WTC11 (cell line): ENCODE results near the gene ANKZF1. TPM values are rescaled to one million over a fixed set of nuclear protein-coding genes. Genes with fewer than 3 reads are reported as not detected.

Experiments
- ATAC-seq: fragments of 200-7000 bp; cut with Tn5 transposase; 2 replicates; pipeline ENCODE4 v1.10.0; 2021; ENCODE audit warnings: mild to moderate bottlenecking, moderate library complexity
- CTCF ChIA-PET: fragments of 300-600 bp; sonication (Branson Sonifier 250); formaldehyde crosslinking; loops from one replicate; lab custom pipeline; 2021; ENCODE audit warnings: antibody characterized with exemption; lab: Charles Lee
- POLR2A ChIA-PET: fragments of 350-600 bp; sonication (Branson Sonifier 250); formaldehyde crosslinking; loops from one replicate; lab custom pipeline; 2021; ENCODE audit warnings: antibody characterized with exemption; lab: Charles Lee
- DNase-seq: peaks from one replicate; pipeline ENCODE4 v3.0.0; 2021; ENCODE audit warnings: low spot score
- H3K27ac Mint-ChIP-seq: 2 replicates; pipeline ENCODE4 v1.8.0; 2021; ENCODE audit warnings: mixed read lengths
- H3K27me3 Mint-ChIP-seq: 2 replicates; pipeline ENCODE4 v1.8.0; 2021; ENCODE audit warnings: low read depth, mild to moderate bottlenecking, moderate library complexity, mixed read lengths
- H3K36me3 Mint-ChIP-seq: 2 replicates; pipeline ENCODE4 v1.8.0; 2021; ENCODE audit warnings: mixed read lengths
- H3K4me1 Mint-ChIP-seq: 2 replicates; pipeline ENCODE4 v1.8.0; 2022; ENCODE audit warnings: mixed read lengths
- H3K4me3 Mint-ChIP-seq: 2 replicates; pipeline ENCODE4 v1.8.0; 2021; ENCODE audit warnings: mild to moderate bottlenecking, moderate library complexity, mixed read lengths
- H3K9me3 Mint-ChIP-seq: 2 replicates; pipeline ENCODE4 v1.8.0; 2021; ENCODE audit warnings: mixed read lengths
- AR ChIP-seq: fragments of 250-450 bp; sonication (Bioruptor Pico); IDR thresholded peaks from 2 replicates; pipeline ENCODE4 v1.9.0; 2021; ENCODE audit warnings: mild to moderate bottlenecking
- ATF1 ChIP-seq: sonication (generic); formaldehyde crosslinking; IDR thresholded peaks from 2 replicates; pipeline ENCODE4 v1.8.1; 2023; ENCODE audit warnings: mild to moderate bottlenecking, moderate library complexity, missing genetic modification reagents
- CDX4 ChIP-seq: fragments of 250-450 bp; sonication (Bioruptor Pico); IDR thresholded peaks from 2 replicates; pipeline ENCODE4 v1.9.0; 2021; ENCODE audit warnings: moderate library complexity, mild to moderate bottlenecking, inconsistent platforms, borderline replicate concordance
- CREM ChIP-seq: sonication (generic); formaldehyde crosslinking; IDR thresholded peaks from 2 replicates; pipeline ENCODE4 v1.8.1; 2022; ENCODE audit warnings: mild to moderate bottlenecking, missing genetic modification reagents, moderate library complexity
- EMX1 ChIP-seq: fragments of 250-450 bp; sonication (Bioruptor Pico); IDR thresholded peaks from 2 replicates; pipeline ENCODE4 v1.8.0; 2021; ENCODE audit warnings: mild to moderate bottlenecking
- FOXJ3 ChIP-seq: sonication (generic); formaldehyde crosslinking; IDR thresholded peaks from 2 replicates; pipeline ENCODE4 v1.9.0; 2021; ENCODE audit warnings: missing genetic modification reagents, mild to moderate bottlenecking, borderline replicate concordance
- GRHL2 ChIP-seq: fragments of 250-450 bp; sonication (Bioruptor Pico); IDR thresholded peaks from 2 replicates; pipeline ENCODE4 v1.8.0; 2022; ENCODE audit warnings: mild to moderate bottlenecking, moderate library complexity; ENCODE audit not compliant: insufficient replicate concordance, severe bottlenecking
- GTF2I ChIP-seq: fragments of 250-450 bp; sonication (Bioruptor Pico); conservative IDR thresholded peaks from 2 replicates; pipeline ENCODE4 v1.4.0; 2021; ENCODE audit warnings: mild to moderate bottlenecking
- NR1H2 ChIP-seq: sonication (generic); formaldehyde crosslinking; IDR thresholded peaks from 2 replicates; pipeline ENCODE4 v1.9.0; 2021; ENCODE audit warnings: mild to moderate bottlenecking, moderate library complexity, missing genetic modification reagents
- OVOL2 ChIP-seq: fragments of 250-450 bp; sonication (Bioruptor Pico); IDR thresholded peaks from 2 replicates; pipeline ENCODE4 v1.9.0; 2021; ENCODE audit warnings: mild to moderate bottlenecking, borderline replicate concordance
- SMAD3 ChIP-seq: sonication (generic); formaldehyde crosslinking; IDR thresholded peaks from 2 replicates; pipeline ENCODE4 v1.8.0; 2022; ENCODE audit warnings: missing genetic modification reagents, mild to moderate bottlenecking, borderline replicate concordance
- SOX15 ChIP-seq: fragments of 250-450 bp; sonication (Bioruptor Pico); IDR thresholded peaks from 2 replicates; pipeline ENCODE4 v1.9.0; 2021; ENCODE audit warnings: mild to moderate bottlenecking
- SP1 ChIP-seq: sonication (generic); formaldehyde crosslinking; conservative IDR thresholded peaks from 2 replicates; pipeline ENCODE4 v1.8.1; 2022; ENCODE audit warnings: missing genetic modification reagents
- TP53 ChIP-seq: sonication (generic); formaldehyde crosslinking; IDR thresholded peaks from 2 replicates; pipeline ENCODE4 v1.8.1; 2023; ENCODE audit warnings: mild to moderate bottlenecking, missing genetic modification reagents
- ZNF121 ChIP-seq: sonication (generic); formaldehyde crosslinking; IDR thresholded peaks from 2 replicates; pipeline ENCODE4 v1.8.0; 2023; ENCODE audit warnings: missing genetic modification reagents
- ZNF281 ChIP-seq: sonication (generic); formaldehyde crosslinking; IDR thresholded peaks from 2 replicates; pipeline ENCODE4 v1.8.0; 2023; ENCODE audit warnings: mild to moderate bottlenecking, missing genetic modification reagents
- ZNF396 ChIP-seq: fragments of 250-450 bp; sonication (Bioruptor Pico); IDR thresholded peaks from 2 replicates; pipeline ENCODE4 v1.8.0; 2021; ENCODE audit warnings: mild to moderate bottlenecking, moderate library complexity, borderline replicate concordance
- ZNF423 ChIP-seq: fragments of 250-450 bp; sonication (Bioruptor Pico); IDR thresholded peaks from 2 replicates; pipeline ENCODE4 v2.1.2; 2022; ENCODE audit warnings: mild to moderate bottlenecking, moderate library complexity
- ZSCAN18 ChIP-seq: fragments of 250-450 bp; sonication (Bioruptor Pico); IDR thresholded peaks from 2 replicates; pipeline ENCODE4 v2.1.2; 2022; ENCODE audit warnings: mild to moderate bottlenecking, moderate library complexity
- total RNA-seq: library from RNA; stranded (reverse); gene quantifications from 3 replicates; pipeline ENCODE4 v1.2.3, GENCODE V29; 2021
- TF ChIP-seq, protein P1 (sequence below): fragments of 200-600 bp; IDR thresholded peaks from 2 replicates; pipeline ENCODE4 v1.8.0; 2022; ENCODE audit warnings: antibody characterized with exemption
- TF ChIP-seq, protein P2 (sequence below): sonication (generic); formaldehyde crosslinking; IDR thresholded peaks from 2 replicates; pipeline ENCODE4 v1.8.1; 2022; ENCODE audit warnings: mild to moderate bottlenecking, missing genetic modification reagents, moderate library complexity, borderline replicate concordance

Gene ANKZF1
- total RNA-seq, 1 experiment from 2014 or later: 70.4 TPM

- TF ChIP-seq SMAD3 (CRISPR knock-in tag) (no peak), SOX15 (CRISPR knock-in tag) (no peak), OVOL2 (no peak), ZSCAN18 (CRISPR knock-in tag) (no peak), ZNF423 (CRISPR knock-in tag) (no peak), GRHL2 (CRISPR knock-in tag) (no peak), EMX1 (CRISPR knock-in tag) (no peak), NR1H2 (no peak)
These were observed 37.3 kb downstream of the ANKZF1 start (continued) for GRCh38 chr2:219266886-219267285.

GRCh38 chr2:219268294-219268693, 38.7 kb downstream of the ANKZF1 start:
- CTCF ChIA-PET: no interaction called here
- no peaks in the 10 kb centered on the region for H3K9me3 Mint-ChIP-seq
- POLR2A ChIA-PET: no interaction called here
- H3K27me3 Mint-ChIP-seq: peaks cover 36% of the 10 kb centered on the region
- H3K4me1 Mint-ChIP-seq: no peaks in the 10 kb centered on the region
- no peak for DNase-seq
- no peak overlapping the region for H3K4me3 Mint-ChIP-seq
- H3K27ac Mint-ChIP-seq: no peak overlapping the region
- no peaks in the 10 kb centered on the region for H3K36me3 Mint-ChIP-seq
- no peak for TF ChIP-seq SP1 (CRISPR knock-in tag)
- TF ChIP-seq ZNF396 (CRISPR knock-in tag): no peak
- TF ChIP-seq, protein P1, sequence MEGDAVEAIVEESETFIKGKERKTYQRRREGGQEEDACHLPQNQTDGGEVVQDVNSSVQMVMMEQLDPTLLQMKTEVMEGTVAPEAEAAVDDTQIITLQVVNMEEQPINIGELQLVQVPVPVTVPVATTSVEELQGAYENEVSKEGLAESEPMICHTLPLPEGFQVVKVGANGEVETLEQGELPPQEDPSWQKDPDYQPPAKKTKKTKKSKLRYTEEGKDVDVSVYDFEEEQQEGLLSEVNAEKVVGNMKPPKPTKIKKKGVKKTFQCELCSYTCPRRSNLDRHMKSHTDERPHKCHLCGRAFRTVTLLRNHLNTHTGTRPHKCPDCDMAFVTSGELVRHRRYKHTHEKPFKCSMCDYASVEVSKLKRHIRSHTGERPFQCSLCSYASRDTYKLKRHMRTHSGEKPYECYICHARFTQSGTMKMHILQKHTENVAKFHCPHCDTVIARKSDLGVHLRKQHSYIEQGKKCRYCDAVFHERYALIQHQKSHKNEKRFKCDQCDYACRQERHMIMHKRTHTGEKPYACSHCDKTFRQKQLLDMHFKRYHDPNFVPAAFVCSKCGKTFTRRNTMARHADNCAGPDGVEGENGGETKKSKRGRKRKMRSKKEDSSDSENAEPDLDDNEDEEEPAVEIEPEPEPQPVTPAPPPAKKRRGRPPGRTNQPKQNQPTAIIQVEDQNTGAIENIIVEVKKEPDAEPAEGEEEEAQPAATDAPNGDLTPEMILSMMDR: no peak
- TF ChIP-seq TP53 (CRISPR knock-in tag): no peak
- TF ChIP-seq ZNF281 (CRISPR knock-in tag): no peak
- TF ChIP-seq AR (CRISPR knock-in tag): no peak
- no peak for TF ChIP-seq FOXJ3
- TF ChIP-seq CREM (CRISPR knock-in tag): no peak
- TF ChIP-seq ZNF121 (CRISPR knock-in tag): no peak
- no peak for TF ChIP-seq ATF1
- no peak for TF ChIP-seq GTF2I
- TF ChIP-seq, protein P2, sequence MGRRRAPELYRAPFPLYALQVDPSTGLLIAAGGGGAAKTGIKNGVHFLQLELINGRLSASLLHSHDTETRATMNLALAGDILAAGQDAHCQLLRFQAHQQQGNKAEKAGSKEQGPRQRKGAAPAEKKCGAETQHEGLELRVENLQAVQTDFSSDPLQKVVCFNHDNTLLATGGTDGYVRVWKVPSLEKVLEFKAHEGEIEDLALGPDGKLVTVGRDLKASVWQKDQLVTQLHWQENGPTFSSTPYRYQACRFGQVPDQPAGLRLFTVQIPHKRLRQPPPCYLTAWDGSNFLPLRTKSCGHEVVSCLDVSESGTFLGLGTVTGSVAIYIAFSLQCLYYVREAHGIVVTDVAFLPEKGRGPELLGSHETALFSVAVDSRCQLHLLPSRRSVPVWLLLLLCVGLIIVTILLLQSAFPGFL (CRISPR knock-in tag): no peak
- no peak for TF ChIP-seq ZNF423 (CRISPR knock-in tag)
- TF ChIP-seq CDX4 (CRISPR knock-in tag): no peak
- no peak for ATAC-seq
